Effector memory CD4-positive, alpha-beta T cell (primary cell): Measurements from ENCODE around the gene GGTLC1.
"Not testable (repeated sequence)": the region's sequence is repeated elsewhere in the genome, so short reads cannot be mapped to it uniquely, and the experiment has no call there.

ENCODE experiments used
- DNase-seq, 3 donors: peaks; one replicate each; pipeline ENCODE4 v3.0.0-alpha.2; 2020
- H3K27ac ChIP-seq: 2 replicates; pipeline ENCODE4 v1.7.0; 2013; ENCODE audit warnings: mild to moderate bottlenecking, low read length, moderate library complexity; ENCODE audit not compliant: insufficient read depth, poor library complexity, severe bottlenecking
- H3K27me3 ChIP-seq: replicated peaks from 2 replicates; pipeline ENCODE4 v1.7.0; 2013; ENCODE audit warnings: mild to moderate bottlenecking, low read length; ENCODE audit not compliant: insufficient read depth, control insufficient read depth, poor library complexity, severe bottlenecking
- H3K36me3 ChIP-seq: 2 replicates; pipeline ENCODE4 v1.7.0; 2013; ENCODE audit warnings: mild to moderate bottlenecking, low read length, moderate library complexity; ENCODE audit not compliant: control insufficient read depth, insufficient read depth
- H3K4me1 ChIP-seq: 2 replicates; pipeline ENCODE4 v1.7.0; 2013; ENCODE audit warnings: low read length, mild to moderate bottlenecking; ENCODE audit not compliant: control insufficient read depth, insufficient read depth, poor library complexity, severe bottlenecking
- H3K4me3 ChIP-seq: 2 replicates; pipeline ENCODE4 v1.7.0; 2013; ENCODE audit warnings: low read length, low read depth, mild to moderate bottlenecking; ENCODE audit not compliant: insufficient read depth, poor library complexity, severe bottlenecking
- H3K9me3 ChIP-seq: 2 replicates; pipeline ENCODE4 v1.7.0; 2013; ENCODE audit warnings: mild to moderate bottlenecking, low read length, moderate library complexity; ENCODE audit not compliant: control insufficient read depth

The GGTLC1 gene

DNA sequence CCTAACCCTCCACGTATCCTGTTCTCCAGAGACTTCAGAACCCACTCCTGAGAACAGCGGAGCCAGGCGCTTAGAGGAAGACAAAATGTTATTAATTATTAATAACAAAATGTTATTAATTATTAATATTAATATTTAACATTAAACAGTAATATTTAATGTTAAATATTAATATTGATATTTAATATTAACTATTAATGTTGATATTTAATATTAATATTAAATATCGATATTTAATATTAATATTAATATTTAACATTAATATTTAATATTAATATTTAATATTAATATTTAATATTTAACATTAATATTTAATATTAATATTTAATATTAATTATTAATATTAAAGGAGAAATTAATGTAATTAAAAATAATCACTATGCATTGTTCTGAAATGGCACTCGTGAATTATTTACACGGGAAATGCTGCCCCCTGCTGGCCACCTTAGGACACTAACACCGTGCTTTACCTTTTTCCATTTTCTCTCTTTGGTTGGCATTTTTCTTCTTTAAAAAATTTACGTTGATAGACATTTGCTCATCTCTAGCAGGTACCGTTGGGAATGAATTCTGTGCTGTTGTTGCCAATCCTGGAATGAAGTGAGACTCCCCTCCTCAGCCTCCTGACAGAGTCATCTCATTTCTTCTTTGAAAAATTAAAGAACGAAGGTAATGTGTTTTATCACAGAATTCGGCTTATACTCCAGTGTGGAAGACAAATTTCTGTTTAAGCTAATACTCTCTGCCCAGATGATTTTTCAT lies 7.5 kb upstream of the GGTLC1 start:
- DNase-seq: peak in 2 of 3 donors; percentile 24 to 46
- H3K4me1 ChIP-seq: no peaks in the 10 kb centered on the region
- H3K27ac ChIP-seq: no peak overlapping the region
- H3K9me3 ChIP-seq: no peaks in the 10 kb centered on the region
- H3K27me3 ChIP-seq: no peaks in the 10 kb centered on the region
- no peaks in the 10 kb centered on the region for H3K36me3 ChIP-seq
- H3K4me3 ChIP-seq: no peak overlapping the region

DNA sequence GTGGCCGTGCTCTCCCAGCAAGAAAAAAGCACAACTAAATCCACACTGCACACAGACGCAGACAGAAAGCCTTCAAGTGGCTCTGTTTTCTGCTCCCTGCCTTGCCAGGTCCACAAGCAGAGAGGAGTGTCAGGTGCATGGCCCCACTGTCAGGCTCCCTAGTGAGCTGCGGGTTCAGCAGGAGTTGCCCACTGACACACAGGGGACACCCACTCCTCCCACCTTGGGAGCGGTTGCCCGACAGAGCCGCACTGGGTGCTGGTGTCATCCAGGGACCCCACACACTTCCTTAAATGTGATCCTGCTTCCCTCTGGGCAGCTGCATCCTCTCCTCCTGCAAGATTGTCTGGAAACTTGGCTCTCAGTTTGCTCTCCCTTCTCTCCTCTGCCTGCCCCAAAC lies 6.7 kb upstream of the GGTLC1 start:
- not testable (repeated sequence) for H3K36me3 ChIP-seq, H3K9me3 ChIP-seq, H3K4me3 ChIP-seq, H3K27me3 ChIP-seq, H3K27ac ChIP-seq, H3K4me1 ChIP-seq, DNase-seq

DNA sequence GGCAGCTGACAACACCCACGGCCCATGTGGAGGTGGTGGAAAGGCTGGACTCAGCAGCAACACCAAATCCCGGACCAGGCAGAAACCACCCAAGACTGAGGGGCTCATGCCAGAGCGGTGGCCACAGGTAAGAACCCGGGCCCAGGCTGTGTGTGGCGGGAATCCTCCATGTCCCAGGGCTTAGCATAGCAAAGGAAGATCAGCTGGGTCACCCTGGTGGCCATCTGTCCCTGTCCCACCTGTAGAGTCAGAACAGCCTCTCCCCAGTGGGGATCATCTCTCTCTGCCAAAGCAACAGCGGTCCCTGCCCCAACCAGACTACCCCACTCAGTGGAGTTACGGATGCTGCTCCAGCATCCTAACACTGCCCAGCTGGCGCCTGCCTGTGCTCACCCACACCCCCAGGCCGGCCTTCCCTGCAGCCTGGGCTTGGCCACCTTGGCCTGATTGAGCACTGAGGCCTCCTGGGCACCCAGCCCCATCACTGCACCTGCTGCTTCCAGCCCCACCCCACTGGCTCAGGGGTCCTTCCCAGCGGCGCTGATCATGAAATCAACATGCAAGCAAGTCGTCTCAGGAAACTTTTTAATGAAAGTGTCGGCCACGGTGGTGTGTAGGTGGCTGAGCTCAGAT lies 5.5 kb upstream of the GGTLC1 start:
- H3K4me1 ChIP-seq, DNase-seq, H3K9me3 ChIP-seq, H3K4me3 ChIP-seq, H3K27ac ChIP-seq, H3K36me3 ChIP-seq, H3K27me3 ChIP-seq: not testable (repeated sequence)

DNA sequence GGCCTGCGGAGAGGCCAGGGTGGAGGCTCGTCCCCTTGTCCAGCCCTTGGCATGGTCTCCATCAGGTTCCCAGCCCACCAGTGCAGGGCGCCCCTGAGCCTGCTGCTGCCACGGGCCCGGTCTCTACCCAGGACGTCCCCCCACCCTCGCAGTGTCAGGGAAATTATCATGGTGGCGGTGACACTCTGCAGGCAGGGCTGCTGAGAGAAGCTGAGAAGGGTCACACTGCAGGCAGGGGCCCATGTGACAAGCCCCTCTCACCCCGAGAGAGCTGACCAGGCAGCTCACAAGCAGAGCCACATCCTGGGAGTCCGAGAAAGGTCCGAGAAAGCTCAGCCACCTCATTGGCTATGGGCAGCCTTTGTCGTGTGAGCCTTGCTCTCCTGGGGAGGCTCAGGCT lies 4.9 kb upstream of the GGTLC1 start:
- H3K36me3 ChIP-seq, DNase-seq, H3K4me1 ChIP-seq, H3K9me3 ChIP-seq, H3K27me3 ChIP-seq, H3K27ac ChIP-seq, H3K4me3 ChIP-seq: not testable (repeated sequence)

DNA sequence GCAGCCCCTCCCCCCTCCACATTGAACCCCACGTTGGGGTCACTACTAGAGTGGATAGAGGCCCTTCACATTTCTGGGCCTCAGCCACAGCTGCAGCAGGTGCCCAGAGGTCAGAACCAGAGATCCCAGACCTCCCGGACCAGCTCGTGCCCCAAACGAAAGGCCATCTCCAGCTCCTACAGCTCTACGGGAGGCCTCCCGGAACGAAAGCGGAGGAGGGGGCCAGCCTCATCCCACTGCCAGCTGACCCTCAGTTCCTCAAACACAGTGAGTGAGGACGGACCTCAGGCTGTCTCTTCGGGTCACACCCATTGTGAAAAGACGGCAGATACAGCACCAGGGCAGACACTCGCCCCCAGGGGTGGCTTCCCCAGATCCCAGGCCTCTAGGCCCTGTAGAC lies 1.7 kb upstream of the GGTLC1 start:
- not testable (repeated sequence) for DNase-seq, H3K27me3 ChIP-seq, H3K9me3 ChIP-seq, H3K36me3 ChIP-seq, H3K4me3 ChIP-seq, H3K4me1 ChIP-seq, H3K27ac ChIP-seq

DNA sequence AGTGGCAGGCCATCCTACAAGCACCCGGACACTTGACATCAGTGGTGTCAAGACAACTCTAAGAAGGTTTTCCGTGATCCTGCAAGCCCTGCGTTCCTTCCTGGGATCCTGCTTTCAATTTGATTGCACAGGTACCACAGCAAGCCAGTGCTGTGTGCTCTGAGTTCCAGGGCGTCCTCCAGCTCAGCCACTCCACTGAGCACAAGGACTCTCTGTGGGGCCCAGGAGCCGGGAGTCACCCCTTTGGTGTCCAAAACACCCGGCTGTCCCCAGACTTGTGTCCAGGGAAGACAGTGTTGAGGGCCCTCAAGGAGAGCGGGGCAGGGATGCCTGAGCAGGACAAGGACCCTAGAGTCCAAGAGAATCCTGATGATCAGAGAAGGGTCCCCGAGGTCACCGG lies 387 bp upstream of the GGTLC1 start:
- not testable (repeated sequence) for H3K27ac ChIP-seq, H3K27me3 ChIP-seq, DNase-seq, H3K4me3 ChIP-seq, H3K36me3 ChIP-seq, H3K4me1 ChIP-seq, H3K9me3 ChIP-seq

DNA sequence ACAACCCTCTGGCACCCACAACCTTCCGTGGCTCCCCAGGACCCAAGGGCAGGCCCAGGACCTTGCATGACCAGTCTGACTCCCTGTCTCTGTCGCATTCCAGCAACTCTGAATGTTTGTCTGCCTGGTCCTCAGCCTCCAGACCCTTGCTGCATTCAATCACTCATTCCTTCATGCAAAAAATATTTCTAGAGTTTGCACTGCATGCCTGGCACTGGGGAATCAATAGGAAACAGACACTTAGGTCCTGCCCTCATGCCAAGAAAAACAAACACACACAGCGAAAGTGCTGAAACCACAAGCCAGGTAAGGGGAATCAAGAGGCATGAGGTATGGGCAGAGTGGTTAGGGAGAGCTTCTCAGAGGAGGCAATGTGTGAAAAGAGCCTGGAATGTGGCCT lies 1.9 kb downstream of the GGTLC1 start:
- not testable (repeated sequence) for H3K4me3 ChIP-seq, H3K36me3 ChIP-seq, H3K27ac ChIP-seq, H3K27me3 ChIP-seq, DNase-seq, H3K4me1 ChIP-seq, H3K9me3 ChIP-seq

DNA sequence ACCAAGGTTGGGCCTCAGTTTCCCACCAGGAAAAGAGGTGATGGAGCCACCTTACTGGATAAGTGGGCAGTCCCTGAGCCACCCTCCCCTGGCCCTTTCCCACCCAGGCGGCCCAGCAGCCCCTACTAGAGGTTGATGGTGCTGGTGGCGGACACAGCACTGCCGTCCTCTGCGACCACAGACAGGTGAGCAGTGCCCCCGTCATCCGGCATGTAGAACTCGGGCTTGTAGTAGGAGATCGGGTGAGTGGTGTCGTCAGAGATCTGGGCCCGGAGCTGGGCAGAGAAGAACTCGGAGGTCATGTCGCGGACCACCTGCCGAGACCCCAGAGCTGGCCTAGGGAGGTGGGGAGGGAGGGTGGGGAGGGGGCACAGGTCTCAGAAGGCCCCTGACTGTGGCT lies 2.3 kb downstream of the GGTLC1 start:
- not testable (repeated sequence) for DNase-seq, H3K9me3 ChIP-seq, H3K4me3 ChIP-seq, H3K36me3 ChIP-seq, H3K27me3 ChIP-seq, H3K4me1 ChIP-seq, H3K27ac ChIP-seq

DNA sequence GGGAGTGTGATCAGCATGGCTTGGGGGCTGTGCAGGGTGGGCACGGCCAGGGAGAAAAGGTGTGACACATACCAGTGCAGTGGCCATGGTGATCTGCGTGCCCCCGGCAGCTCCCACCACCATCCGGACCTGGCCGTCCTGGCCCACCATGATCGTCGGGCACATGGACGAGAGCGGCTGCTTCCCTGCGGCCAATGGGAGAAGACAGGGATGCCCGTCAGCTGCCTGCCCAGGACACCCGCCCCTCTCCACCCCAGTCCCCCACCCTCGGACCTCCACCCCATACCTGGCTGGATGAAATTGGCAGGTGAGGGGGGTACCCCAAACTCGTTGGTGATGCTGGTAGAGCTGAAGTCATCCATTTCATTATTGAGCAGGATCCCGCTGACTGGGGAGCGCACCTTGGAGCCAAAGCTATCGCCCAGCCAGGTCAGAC lies 2.8 kb downstream of the GGTLC1 start:
- not testable (repeated sequence) for DNase-seq, H3K36me3 ChIP-seq, H3K27me3 ChIP-seq, H3K4me3 ChIP-seq, H3K9me3 ChIP-seq, H3K4me1 ChIP-seq, H3K27ac ChIP-seq

DNA sequence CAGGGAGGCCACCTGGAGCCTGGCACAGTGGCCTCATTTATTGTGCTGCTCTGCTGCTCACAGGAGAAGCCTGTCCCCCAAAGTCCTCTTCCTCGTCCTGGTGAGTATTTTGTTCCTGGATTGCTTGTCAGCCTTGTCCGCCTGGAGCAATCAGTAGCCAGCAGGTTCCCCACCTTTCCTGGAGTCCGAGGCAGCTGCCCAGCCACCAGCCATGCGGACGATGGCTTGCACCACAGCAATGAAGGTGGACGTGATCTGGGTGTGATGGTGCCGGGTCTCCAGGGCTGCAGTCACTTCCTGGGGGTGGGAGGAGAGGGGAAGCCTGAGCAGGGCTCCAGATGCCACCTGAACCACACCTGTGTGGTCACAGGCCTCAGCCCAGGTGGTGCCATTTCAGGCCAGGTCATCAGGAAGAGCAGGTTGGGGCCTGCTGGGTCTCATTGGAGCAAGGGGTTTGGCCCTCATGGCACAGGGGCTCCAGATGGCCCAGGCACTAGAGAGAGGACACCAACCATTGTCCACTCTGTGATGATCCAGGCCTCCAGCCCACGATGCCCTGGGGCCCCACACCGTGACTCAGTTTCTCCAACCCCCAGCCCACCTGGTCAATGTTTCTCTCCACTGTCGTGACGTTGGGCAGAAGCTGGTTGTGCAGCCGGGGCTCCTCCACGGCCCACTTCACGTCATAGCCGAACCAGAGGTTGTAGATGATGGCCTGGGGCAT lies 3.4 kb downstream of the GGTLC1 start:
- not testable (repeated sequence) for H3K4me1 ChIP-seq, H3K9me3 ChIP-seq, H3K27ac ChIP-seq

More for the DNA sequence above, 3.4 kb downstream of the GGTLC1 start:
- H3K27me3 ChIP-seq, H3K4me3 ChIP-seq, DNase-seq, H3K36me3 ChIP-seq: not testable (repeated sequence)
